GM18526 (cell line): ENCODE results near the gene PANX3.

Experiments
- POLR2A ChIP-seq: IDR thresholded peaks from 3 replicates; pipeline ENCODE4 v1.6.1; 2011; ENCODE audit not compliant: insufficient read length; ENCODE audit errors: extremely low read depth

PANX3 gene

GRCh38 chr11:124611064-124611463 lies at the start of gene PANX3:
TSS of gene PANX3 (plus strand) at chr11:124611428. CDS start at chr11:124611557, 129 bp downstream.
- no peak for TF ChIP-seq POLR2A

- no peak for TF ChIP-seq POLR2A
These were observed 41.5 kb upstream of the PANX3 start, which contains the start of gene OR8A1 for GRCh38 chr11:124569697-124570096. TSS of gene OR8A1 (plus strand) at chr11:124569997. CDS start at chr11:124570120, 123 bp downstream.

- TF ChIP-seq POLR2A = no peak
These were observed 41.1 kb upstream of the PANX3 start for GRCh38 chr11:124570160-124570559.

- TF ChIP-seq POLR2A = no peak
These were observed 33.4 kb upstream of the PANX3 start for GRCh38 chr11:124577716-124578427.

GRCh38 chr11:124578761-124579160 lies 32.5 kb upstream of the PANX3 start:
- no peak for TF ChIP-seq POLR2A

- TF ChIP-seq POLR2A = no peak
These were observed 29.4 kb upstream of the PANX3 start for GRCh38 chr11:124581817-124582216.

GRCh38 chr11:124582565-124582964 lies 28.7 kb upstream of the PANX3 start:
- no peak for TF ChIP-seq POLR2A

GRCh38 chr11:124583781-124584180 lies 27.4 kb upstream of the PANX3 start:
- TF ChIP-seq POLR2A = no peak

- TF ChIP-seq POLR2A = no peak
These were observed 26.4 kb upstream of the PANX3 start for GRCh38 chr11:124584681-124585372.

GRCh38 chr11:124586238-124586860 lies 24.9 kb upstream of the PANX3 start:
- no peak for TF ChIP-seq POLR2A

- TF ChIP-seq POLR2A = no peak
These were observed 19.8 kb upstream of the PANX3 start for GRCh38 chr11:124591430-124591829.

- no peak for TF ChIP-seq POLR2A
These were observed 18.6 kb upstream of the PANX3 start for GRCh38 chr11:124592627-124593026.

GRCh38 chr11:124595302-124595701 lies 15.9 kb upstream of the PANX3 start:
- no peak for TF ChIP-seq POLR2A

GRCh38 chr11:124597626-124598025 lies 13.6 kb upstream of the PANX3 start:
- no peak for TF ChIP-seq POLR2A

- TF ChIP-seq POLR2A = no peak
These were observed 10.5 kb upstream of the PANX3 start for GRCh38 chr11:124600621-124601320.
